SK-N-SH treated with all-trans-retinoic acid at 6 μM for 48 hours (cell line): ENCODE data around the gene WDR12.

Experiments
- ATAC-seq: fragments of 200-7000 bp; cut with Tn5 transposase; 3 replicates; pipeline ENCODE4 v1.9.1; 2020; ENCODE audit warnings: mild to moderate bottlenecking, moderate library complexity
- ARNTL ChIP-seq: fragments of 450-650 bp; formaldehyde crosslinking; IDR thresholded peaks from 2 replicates; pipeline ENCODE4 v1.5.0; 2020; ENCODE audit warnings: low read depth, mild to moderate bottlenecking, moderate library complexity, borderline replicate concordance
- BACH2 ChIP-seq: fragments of 250-450 bp; sonication (Bioruptor Pico); IDR thresholded peaks from 2 replicates; pipeline ENCODE4 v1.9.0; 2021; ENCODE audit warnings: mild to moderate bottlenecking, borderline replicate concordance
- CSDC2 ChIP-seq: fragments of 250-450 bp; sonication (Bioruptor Pico); IDR thresholded peaks from 2 replicates; pipeline ENCODE4 v1.5.0; 2020; ENCODE audit warnings: mild to moderate bottlenecking, moderate library complexity
- ESRRG ChIP-seq: fragments of 250-450 bp; sonication (Bioruptor Pico); IDR thresholded peaks from 2 replicates; pipeline ENCODE4 v1.6.1; 2021; ENCODE audit warnings: mild to moderate bottlenecking
- GLIS3 ChIP-seq: fragments of 250-450 bp; sonication (Bioruptor Pico); IDR thresholded peaks from 2 replicates; pipeline ENCODE4 v1.5.0; 2020; ENCODE audit warnings: mild to moderate bottlenecking, moderate library complexity
- ISL1 ChIP-seq: fragments of 250-450 bp; sonication (Bioruptor Pico); IDR thresholded peaks from 2 replicates; pipeline ENCODE4 v2.1.2; 2022; ENCODE audit warnings: mild to moderate bottlenecking, moderate library complexity
- OSR1 ChIP-seq: fragments of 250-450 bp; sonication (Bioruptor Pico); IDR thresholded peaks from 2 replicates; pipeline ENCODE4 v1.8.0; 2022; ENCODE audit warnings: moderate library complexity, mild to moderate bottlenecking, inconsistent platforms
- PPARA ChIP-seq: fragments of 250-450 bp; sonication (Bioruptor Pico); IDR thresholded peaks from 2 replicates; pipeline ENCODE4 v1.5.0; 2020; ENCODE audit warnings: mild to moderate bottlenecking, borderline replicate concordance
- RARB ChIP-seq: fragments of 250-450 bp; sonication (Bioruptor Pico); IDR thresholded peaks from 2 replicates; pipeline ENCODE4 v1.8.0; 2021; ENCODE audit warnings: mild to moderate bottlenecking, moderate library complexity
- SNAI2 ChIP-seq: fragments of 250-450 bp; sonication (Bioruptor Pico); IDR thresholded peaks from 2 replicates; pipeline ENCODE4 v1.5.0; 2020; ENCODE audit warnings: mild to moderate bottlenecking, moderate library complexity
- TCF4 ChIP-seq: fragments of 250-450 bp; sonication (Bioruptor Pico); IDR thresholded peaks from 2 replicates; pipeline ENCODE4 v1.8.0; 2021; ENCODE audit warnings: mild to moderate bottlenecking, moderate library complexity, borderline replicate concordance
- TOX ChIP-seq: fragments of 250-450 bp; sonication (Bioruptor Pico); IDR thresholded peaks from 2 replicates; pipeline ENCODE4 v1.8.0; 2021; ENCODE audit warnings: mild to moderate bottlenecking, moderate library complexity, borderline replicate concordance
- ZC3H10 ChIP-seq: fragments of 250-450 bp; sonication (Bioruptor Pico); IDR thresholded peaks from 2 replicates; pipeline ENCODE4 v1.5.1; 2021; ENCODE audit warnings: mild to moderate bottlenecking, moderate library complexity
- ZFP3 ChIP-seq: fragments of 250-450 bp; sonication (Bioruptor Pico); IDR thresholded peaks from 2 replicates; pipeline ENCODE4 v1.5.0; 2020; ENCODE audit warnings: mild to moderate bottlenecking, moderate library complexity
- ZFP30 ChIP-seq: fragments of 450-650 bp; formaldehyde crosslinking; IDR thresholded peaks from 2 replicates; pipeline ENCODE4 v1.5.0; 2022; ENCODE audit warnings: mild to moderate bottlenecking, moderate library complexity
- ZNF70 ChIP-seq: fragments of 450-650 bp; formaldehyde crosslinking; IDR thresholded peaks from 2 replicates; pipeline ENCODE4 v1.5.0; 2020; ENCODE audit warnings: mild to moderate bottlenecking, moderate library complexity
- ZNF8 ChIP-seq: fragments of 450-650 bp; formaldehyde crosslinking; IDR thresholded peaks from 2 replicates; pipeline ENCODE4 v1.5.0; 2020; ENCODE audit warnings: mild to moderate bottlenecking, moderate library complexity
- TF ChIP-seq, protein P1 (sequence below): fragments of 250-450 bp; sonication (Bioruptor Pico); IDR thresholded peaks from 2 replicates; pipeline ENCODE4 v1.8.0; 2020; ENCODE audit warnings: mild to moderate bottlenecking, moderate library complexity, borderline replicate concordance
- TF ChIP-seq, protein P2 (sequence below): fragments of 250-450 bp; sonication (Bioruptor Pico); IDR thresholded peaks from 2 replicates; pipeline ENCODE4 v1.5.1; 2020; ENCODE audit warnings: low read depth, mild to moderate bottlenecking, moderate library complexity
- TF ChIP-seq, protein P3 (sequence below): fragments of 250-450 bp; sonication (Bioruptor Pico); IDR thresholded peaks from 2 replicates; pipeline ENCODE4 v1.5.0; 2020; ENCODE audit warnings: mild to moderate bottlenecking, moderate library complexity
- TF ChIP-seq, protein P4 (sequence below): fragments of 250-450 bp; sonication (Bioruptor Pico); IDR thresholded peaks from 2 replicates; pipeline ENCODE4 v1.8.0; 2021; ENCODE audit warnings: low read depth, mild to moderate bottlenecking, moderate library complexity, borderline replicate concordance

Gene WDR12

DNA sequence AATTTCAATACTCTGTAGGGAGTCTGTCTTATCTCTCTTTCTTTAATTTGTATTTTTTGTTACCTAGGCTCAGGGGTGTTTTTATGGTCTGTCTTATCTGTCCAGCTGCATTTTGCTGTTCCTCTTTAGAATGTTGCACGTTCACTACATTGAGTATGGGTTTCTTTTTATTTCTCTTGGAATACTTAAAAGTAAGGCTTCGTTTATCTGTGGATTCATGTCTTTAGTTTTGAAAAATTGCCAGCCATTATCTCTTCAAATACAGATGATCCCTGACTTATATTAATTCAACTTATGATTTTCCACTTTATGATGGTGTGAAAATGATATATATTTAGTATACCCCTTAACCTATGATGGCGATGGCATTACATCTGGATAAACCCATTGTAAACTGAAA is 27.5 kb upstream of the WDR12 start:
- TF ChIP-seq ISL1 (no peak), BACH2 (CRISPR knock-in tag) (no peak), RARB (CRISPR knock-in tag) (no peak), SNAI2 (CRISPR knock-in tag) (no peak), ZNF8 (CRISPR knock-in tag) (no peak), ZFP30 (CRISPR knock-in tag) (no peak), PPARA (CRISPR knock-in tag) (no peak)
- TF ChIP-seq, protein P1, sequence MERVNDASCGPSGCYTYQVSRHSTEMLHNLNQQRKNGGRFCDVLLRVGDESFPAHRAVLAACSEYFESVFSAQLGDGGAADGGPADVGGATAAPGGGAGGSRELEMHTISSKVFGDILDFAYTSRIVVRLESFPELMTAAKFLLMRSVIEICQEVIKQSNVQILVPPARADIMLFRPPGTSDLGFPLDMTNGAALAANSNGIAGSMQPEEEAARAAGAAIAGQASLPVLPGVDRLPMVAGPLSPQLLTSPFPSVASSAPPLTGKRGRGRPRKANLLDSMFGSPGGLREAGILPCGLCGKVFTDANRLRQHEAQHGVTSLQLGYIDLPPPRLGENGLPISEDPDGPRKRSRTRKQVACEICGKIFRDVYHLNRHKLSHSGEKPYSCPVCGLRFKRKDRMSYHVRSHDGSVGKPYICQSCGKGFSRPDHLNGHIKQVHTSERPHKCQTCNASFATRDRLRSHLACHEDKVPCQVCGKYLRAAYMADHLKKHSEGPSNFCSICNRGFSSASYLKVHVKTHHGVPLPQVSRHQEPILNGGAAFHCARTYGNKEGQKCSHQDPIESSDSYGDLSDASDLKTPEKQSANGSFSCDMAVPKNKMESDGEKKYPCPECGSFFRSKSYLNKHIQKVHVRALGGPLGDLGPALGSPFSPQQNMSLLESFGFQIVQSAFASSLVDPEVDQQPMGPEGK (CRISPR knock-in tag): no peak
- TF ChIP-seq, protein P2, sequence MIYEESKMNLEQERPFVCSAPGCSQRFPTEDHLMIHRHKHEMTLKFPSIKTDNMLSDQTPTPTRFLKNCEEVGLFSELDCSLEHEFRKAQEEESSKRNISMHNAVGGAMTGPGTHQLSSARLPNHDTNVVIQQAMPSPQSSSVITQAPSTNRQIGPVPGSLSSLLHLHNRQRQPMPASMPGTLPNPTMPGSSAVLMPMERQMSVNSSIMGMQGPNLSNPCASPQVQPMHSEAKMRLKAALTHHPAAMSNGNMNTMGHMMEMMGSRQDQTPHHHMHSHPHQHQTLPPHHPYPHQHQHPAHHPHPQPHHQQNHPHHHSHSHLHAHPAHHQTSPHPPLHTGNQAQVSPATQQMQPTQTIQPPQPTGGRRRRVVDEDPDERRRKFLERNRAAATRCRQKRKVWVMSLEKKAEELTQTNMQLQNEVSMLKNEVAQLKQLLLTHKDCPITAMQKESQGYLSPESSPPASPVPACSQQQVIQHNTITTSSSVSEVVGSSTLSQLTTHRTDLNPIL (CRISPR knock-in tag): no peak
- no peak for ATAC-seq

DNA sequence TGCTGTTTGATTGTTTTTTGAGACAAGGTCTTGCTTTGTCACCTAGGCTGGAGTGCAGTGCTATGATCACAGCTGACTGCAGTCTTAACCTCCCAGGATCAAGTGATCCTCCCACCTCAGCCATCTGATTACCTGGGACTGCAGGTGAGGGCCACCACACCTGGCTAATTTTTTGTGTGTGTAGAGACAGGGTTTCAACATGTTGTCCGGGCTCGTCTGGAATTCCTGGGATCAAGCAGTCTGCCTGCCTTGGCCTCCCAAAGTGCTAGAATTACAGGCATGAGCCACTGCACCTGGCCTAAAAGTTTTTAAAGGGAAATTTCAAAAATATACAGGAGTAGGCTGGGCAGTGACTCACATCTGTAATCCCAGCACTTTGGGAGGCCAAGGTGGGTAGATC is 23.0 kb upstream of the WDR12 start:
- ATAC-seq: no peak
- TF ChIP-seq ZFP30 (CRISPR knock-in tag): no peak
- TF ChIP-seq, protein P2 (CRISPR knock-in tag): no peak

DNA sequence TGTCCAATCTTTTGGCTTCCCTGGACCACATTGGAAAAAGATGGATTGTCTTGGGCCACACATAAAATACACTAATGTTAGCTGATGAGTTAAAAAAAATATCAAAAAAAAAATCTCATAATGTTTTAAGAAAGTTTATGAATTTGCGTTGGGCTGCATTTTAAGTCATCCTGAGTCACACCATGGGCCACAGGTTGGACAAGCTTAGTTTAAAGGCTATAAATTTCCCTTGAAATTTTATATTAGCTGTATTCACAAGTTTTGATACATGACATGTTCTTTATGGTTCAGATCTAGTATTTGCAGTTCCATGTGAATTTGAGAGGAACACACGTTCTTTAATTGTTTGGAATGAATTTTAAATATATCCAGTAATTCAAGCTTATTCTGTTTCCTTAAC is 22.5 kb upstream of the WDR12 start:
- no peak for ATAC-seq
- TF ChIP-seq ISL1: no peak
- no peak for TF ChIP-seq ZFP30 (CRISPR knock-in tag)
- TF ChIP-seq ARNTL (CRISPR knock-in tag): no peak
- no peak for TF ChIP-seq RARB (CRISPR knock-in tag)
- TF ChIP-seq TCF4: no peak
- no peak for TF ChIP-seq ZNF8 (CRISPR knock-in tag)
- no peak for TF ChIP-seq CSDC2 (CRISPR knock-in tag)
- TF ChIP-seq ZFP3 (CRISPR knock-in tag): no peak

DNA sequence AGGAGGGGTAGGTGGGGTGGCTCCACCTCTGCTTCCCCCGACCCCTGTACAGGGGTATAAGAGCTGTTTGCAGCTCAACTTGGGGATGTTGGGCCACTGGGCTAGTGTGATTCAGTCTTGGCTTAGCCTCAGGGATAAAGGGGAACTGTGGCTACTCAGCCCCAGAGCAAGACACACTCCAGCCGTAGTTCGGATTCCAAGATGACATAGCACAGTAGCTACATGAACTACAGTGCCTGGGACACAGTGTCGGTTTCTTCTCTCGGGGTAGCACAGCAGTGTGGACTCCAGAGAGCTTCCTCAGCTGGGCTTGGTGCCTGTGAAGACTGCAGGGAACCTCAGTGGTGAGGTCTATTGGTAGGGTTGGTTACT is 21.7 kb upstream of the WDR12 start:
- TF ChIP-seq, protein P3, sequence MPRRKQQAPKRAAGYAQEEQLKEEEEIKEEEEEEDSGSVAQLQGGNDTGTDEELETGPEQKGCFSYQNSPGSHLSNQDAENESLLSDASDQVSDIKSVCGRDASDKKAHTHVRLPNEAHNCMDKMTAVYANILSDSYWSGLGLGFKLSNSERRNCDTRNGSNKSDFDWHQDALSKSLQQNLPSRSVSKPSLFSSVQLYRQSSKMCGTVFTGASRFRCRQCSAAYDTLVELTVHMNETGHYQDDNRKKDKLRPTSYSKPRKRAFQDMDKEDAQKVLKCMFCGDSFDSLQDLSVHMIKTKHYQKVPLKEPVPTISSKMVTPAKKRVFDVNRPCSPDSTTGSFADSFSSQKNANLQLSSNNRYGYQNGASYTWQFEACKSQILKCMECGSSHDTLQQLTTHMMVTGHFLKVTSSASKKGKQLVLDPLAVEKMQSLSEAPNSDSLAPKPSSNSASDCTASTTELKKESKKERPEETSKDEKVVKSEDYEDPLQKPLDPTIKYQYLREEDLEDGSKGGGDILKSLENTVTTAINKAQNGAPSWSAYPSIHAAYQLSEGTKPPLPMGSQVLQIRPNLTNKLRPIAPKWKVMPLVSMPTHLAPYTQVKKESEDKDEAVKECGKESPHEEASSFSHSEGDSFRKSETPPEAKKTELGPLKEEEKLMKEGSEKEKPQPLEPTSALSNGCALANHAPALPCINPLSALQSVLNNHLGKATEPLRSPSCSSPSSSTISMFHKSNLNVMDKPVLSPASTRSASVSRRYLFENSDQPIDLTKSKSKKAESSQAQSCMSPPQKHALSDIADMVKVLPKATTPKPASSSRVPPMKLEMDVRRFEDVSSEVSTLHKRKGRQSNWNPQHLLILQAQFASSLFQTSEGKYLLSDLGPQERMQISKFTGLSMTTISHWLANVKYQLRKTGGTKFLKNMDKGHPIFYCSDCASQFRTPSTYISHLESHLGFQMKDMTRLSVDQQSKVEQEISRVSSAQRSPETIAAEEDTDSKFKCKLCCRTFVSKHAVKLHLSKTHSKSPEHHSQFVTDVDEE (CRISPR knock-in tag): no peak
- TF ChIP-seq CSDC2 (CRISPR knock-in tag): no peak
- no peak for TF ChIP-seq ARNTL (CRISPR knock-in tag)
- TF ChIP-seq, protein P1 (CRISPR knock-in tag): no peak
- TF ChIP-seq, protein P2 (CRISPR knock-in tag): no peak
- TF ChIP-seq PPARA (CRISPR knock-in tag): no peak
- TF ChIP-seq ZFP30 (CRISPR knock-in tag): no peak
- TF ChIP-seq GLIS3 (CRISPR knock-in tag): no peak
- no peak for TF ChIP-seq ZC3H10 (CRISPR knock-in tag)
- TF ChIP-seq ESRRG: no peak
- no peak for TF ChIP-seq ISL1
- TF ChIP-seq, protein P4, sequence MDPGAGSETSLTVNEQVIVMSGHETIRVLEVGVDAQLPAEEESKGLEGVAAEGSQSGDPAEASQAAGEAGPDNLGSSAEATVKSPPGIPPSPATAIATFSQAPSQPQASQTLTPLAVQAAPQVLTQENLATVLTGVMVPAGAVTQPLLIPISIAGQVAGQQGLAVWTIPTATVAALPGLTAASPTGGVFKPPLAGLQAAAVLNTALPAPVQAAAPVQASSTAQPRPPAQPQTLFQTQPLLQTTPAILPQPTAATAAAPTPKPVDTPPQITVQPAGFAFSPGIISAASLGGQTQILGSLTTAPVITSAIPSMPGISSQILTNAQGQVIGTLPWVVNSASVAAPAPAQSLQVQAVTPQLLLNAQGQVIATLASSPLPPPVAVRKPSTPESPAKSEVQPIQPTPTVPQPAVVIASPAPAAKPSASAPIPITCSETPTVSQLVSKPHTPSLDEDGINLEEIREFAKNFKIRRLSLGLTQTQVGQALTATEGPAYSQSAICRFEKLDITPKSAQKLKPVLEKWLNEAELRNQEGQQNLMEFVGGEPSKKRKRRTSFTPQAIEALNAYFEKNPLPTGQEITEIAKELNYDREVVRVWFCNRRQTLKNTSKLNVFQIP (CRISPR knock-in tag): no peak
- TF ChIP-seq ZNF8 (CRISPR knock-in tag): no peak
- TF ChIP-seq TOX (CRISPR knock-in tag): no peak
- TF ChIP-seq OSR1 (CRISPR knock-in tag): no peak
- no peak for TF ChIP-seq ZNF70 (CRISPR knock-in tag)
- no peak for TF ChIP-seq BACH2 (CRISPR knock-in tag)
- no peak for ATAC-seq
